K562 (cell line): ENCODE measurements around the gene TENM4. TPM values are rescaled to one million over a fixed set of nuclear protein-coding genes. Genes with fewer than 3 reads are reported as not detected.

Source experiments
- ATAC-seq: fragments of 200-7000 bp; cut with Tn5 transposase; 3 replicates; pipeline ENCODE4 v1.9.1; 2020; ENCODE audit warnings: moderate library complexity
- BruUV-seq: library from RNA; stranded (reverse); fragments of 400-500 nt; replicated peaks from 2 replicates; lab custom pipeline; 2021; lab: Mats Ljungman, UMichigan
- CTCF ChIA-PET: fragments of 300-600 bp; formaldehyde crosslinking; extraction: SDS; loops from one replicate; lab custom pipeline; 2021; ENCODE audit warnings: low intra/inter-chr PET ratio; lab: Yijun Ruan, JAX
- POLR2A ChIA-PET: fragments of 300-600, 350-650 bp; sonication (Branson Sonifier 250); formaldehyde crosslinking; extraction: SDS; loops from one replicate; lab custom pipeline; 2021; ENCODE audit warnings: antibody characterized with exemption, inconsistent platforms; lab: Yijun Ruan, JAX
- DNase-seq, 4 experiments: peaks; one replicate each; pipeline versions ENCODE4 v3.0.0 to v3.0.0-alpha.2; 2011 to 2018; ENCODE audit warnings: low spot score in 3 of 4, mixed read lengths in 3 of 4; ENCODE audit errors: extremely low read depth in 1 of 4
- FAIRE-seq: peaks from 2 replicates; lab custom pipeline; 2011; peaks lifted over from hg19 to GRCh38; lab: Jason Lieb, UNC
- H2AFZ ChIP-seq: 2 replicates; pipeline ENCODE4 v1.6.0; 2011; ENCODE audit warnings: low read depth, low read length, control low read depth, inconsistent platforms
- H3K27ac ChIP-seq: fragments of 200-600 bp; 3 replicates; pipeline ENCODE4 v1.8.0; 2011; ENCODE audit warnings: low read depth, mild to moderate bottlenecking, control low read depth, inconsistent platforms, low read length, moderate library complexity, mixed read lengths; ENCODE audit errors: extremely low read depth
- H3K27me3 ChIP-seq, 2 experiments: fragments of 300-600 bp in 1 of 2; 2 replicates in 1 of 2; 3 replicates in 1 of 2; pipeline versions ENCODE4 v1.6.0 to v1.8.0; 2011; ENCODE audit warnings: inconsistent platforms in 2 of 2, low read length in 2 of 2, mild to moderate bottlenecking in 1 of 2, mixed read lengths in 1 of 2, moderate library complexity in 1 of 2; ENCODE audit not compliant: control insufficient read depth in 2 of 2, insufficient read depth in 2 of 2
- H3K36me3 ChIP-seq: fragments of 300-600 bp; 3 replicates; pipeline ENCODE4 v1.8.0; 2011; ENCODE audit warnings: mild to moderate bottlenecking, low read length, inconsistent platforms; ENCODE audit not compliant: control insufficient read depth, insufficient read depth
- H3K4me1 ChIP-seq, 2 experiments: fragments of 200-600 bp in 1 of 2; replicated peaks in 1 of 2; 2 replicates in 1 of 2; 3 replicates in 1 of 2; pipeline versions ENCODE4 v1.5.1 to v1.8.0; 2011; ENCODE audit warnings: inconsistent platforms in 2 of 2, low read length in 2 of 2, mild to moderate bottlenecking in 1 of 2, mixed read lengths in 1 of 2, moderate library complexity in 1 of 2; ENCODE audit not compliant: control insufficient read depth in 2 of 2, insufficient read depth in 2 of 2
- H3K4me2 ChIP-seq: 2 replicates; pipeline ENCODE4 v1.6.1; 2011; ENCODE audit warnings: low read length, control low read depth, inconsistent platforms, mixed read lengths; ENCODE audit not compliant: insufficient read depth
- H3K4me3 ChIP-seq: fragments of 200-600 bp; sonication (generic), shearing (Covaris generic); 2 replicates; pipeline ENCODE4 v1.5.1; 2016; ENCODE audit warnings: control low read depth, inconsistent platforms
- H3K79me2 ChIP-seq: fragments of 200-600 bp; 3 replicates; pipeline ENCODE4 v1.8.0; 2011; ENCODE audit warnings: low read length, inconsistent platforms; ENCODE audit not compliant: control insufficient read depth, insufficient read depth
- H3K9ac ChIP-seq, 2 experiments: 2 replicates each; pipeline versions ENCODE4 v1.6.0 to v1.6.1; 2011; ENCODE audit warnings: low read depth in 2 of 2, low read length in 2 of 2, control low read depth in 1 of 2, inconsistent platforms in 1 of 2, mild to moderate bottlenecking in 1 of 2, mixed read lengths in 1 of 2; ENCODE audit not compliant: insufficient read depth in 1 of 2
- H3K9me1 ChIP-seq: one replicate; pipeline ENCODE4 v1.6.0; 2011; ENCODE audit warnings: inconsistent platforms, mild to moderate bottlenecking, low read length, moderate library complexity; ENCODE audit not compliant: control insufficient read depth, insufficient read depth
- H3K9me3 ChIP-seq: replicated peaks from 2 replicates; pipeline ENCODE4 v1.5.1; 2011; ENCODE audit warnings: low read depth, low read length, inconsistent platforms; ENCODE audit not compliant: control insufficient read depth, insufficient read depth
- H4K20me1 ChIP-seq: replicated peaks from 2 replicates; pipeline ENCODE4 v1.6.1; 2011; ENCODE audit warnings: low read length, inconsistent platforms, mixed read lengths; ENCODE audit not compliant: control insufficient read depth, insufficient read depth
- ASH1L ChIP-seq: fragments of 450-650 bp; IDR thresholded peaks from 2 replicates; pipeline ENCODE4 v1.6.1; 2018; ENCODE audit warnings: borderline replicate concordance, mild to moderate bottlenecking, low read depth; ENCODE audit not compliant: partially characterized antibody
- CXXC5 ChIP-seq: fragments of 250-450 bp; sonication (Bioruptor Pico); IDR thresholded peaks from 2 replicates; pipeline ENCODE4 v1.8.0; 2022; ENCODE audit warnings: inconsistent platforms, mild to moderate bottlenecking, moderate library complexity
- HMG20A ChIP-seq: fragments of 450-650 bp; formaldehyde crosslinking; conservative IDR thresholded peaks from 2 replicates; pipeline ENCODE4 v1.4.0; 2020; ENCODE audit warnings: mild to moderate bottlenecking, mixed read lengths
- ILF3 ChIP-seq: fragments of 450-650 bp; IDR thresholded peaks from 2 replicates; pipeline ENCODE4 v1.6.1; 2018; ENCODE audit warnings: antibody characterized with exemption, mild to moderate bottlenecking, moderate library complexity, borderline replicate concordance
- MED1 ChIP-seq: sonication (generic); formaldehyde crosslinking; IDR thresholded peaks from 2 replicates; pipeline ENCODE4 v1.8.1; 2023; ENCODE audit warnings: missing genetic modification reagents, borderline replicate concordance
- RFX5 ChIP-seq: IDR thresholded peaks from 2 replicates; pipeline ENCODE4 v1.6.1; 2011; ENCODE audit warnings: low read depth, mild to moderate bottlenecking, improper control_type of control experiment, low read length
- SMARCA4 ChIP-seq: fragments of 450-650 bp; IDR thresholded peaks from 2 replicates; pipeline ENCODE4 v1.6.1; 2016
- THRB ChIP-seq: fragments of 450-650 bp; formaldehyde crosslinking; conservative IDR thresholded peaks from 2 replicates; pipeline ENCODE4 v1.4.0; 2022; ENCODE audit warnings: mild to moderate bottlenecking, missing genetic modification characterization
- WGBS: fragments of 100-300 bp; shearing (Covaris generic); methylation state at CpG from one replicate; pipeline ENCODE4 v1.1.6; 2016; ENCODE audit warnings: low coverage, mixed read lengths; ENCODE audit not compliant: insufficient coverage; ENCODE audit errors: missing lambda C conversion rate; 5-methylcytosine and 5-hydroxymethylcytosine counted together
- in situ Hi-C: fragments of 300-500 bp; cut with MboI; formaldehyde crosslinking; loops from 4 replicates; pipeline ENCODE4 v1.15.0; 2018; ENCODE audit warnings: inconsistent platforms, mixed read lengths
- intact Hi-C: fragments of 100-400 bp; cut with micrococcal nuclease; formaldehyde crosslinking; loops from 2 replicates; pipeline ENCODE4 v1.14.2; 2022
- polyA plus RNA-seq, 8 experiments: library from polyadenylated mRNA; depleted of rRNA in 4 of 8; stranded (reverse) in 5 of 8; unstranded in 3 of 8; fragments of >200 nt; fragmentation: Nextera tagmentation in 2 of 8; fragmentation: Illumina TruSeq in 1 of 8; extraction: Ambion mirVana in 2 of 8; extraction: Trizol in 1 of 8; gene quantifications; 2 replicates each; pipeline versions ENCODE4 v1.2.1 to v1.2.3, GENCODE V29; 2011 to 2014; ENCODE audit warnings: inconsistent platforms in 1 of 8, missing spikeins in 1 of 8
- total RNA-seq, 7 experiments: library from RNA; depleted of rRNA in 6 of 7; stranded (reverse); fragments of >200 nt in 6 of 7; fragmentation: Illumina TruSeq in 2 of 7; extraction: Trizol in 2 of 7; gene quantifications; 2 replicates each; pipeline versions ENCODE4 v1.2.1 to v1.2.3, GENCODE V29; 2011 to 2021; ENCODE audit warnings: low replicate concordance in 1 of 7

Gene TENM4
- total and polyA plus RNA-seq, 9 of the 15 experiments (the other 6 are each of a cell fraction or from before 2014, with no cell fraction given): 0.16 TPM; not detected in 8

GRCh38 chr11:78659326-78660270 is 781.2 kb downstream of the TENM4 start:
- in situ Hi-C loops (loop anchor here (10.0 kb wide), 1 partner anchor 1495 kb away; no protein-coding TSS in a partner anchor), intact Hi-C loops (no loop called here)
- BruUV-seq: no TSS peak
- no peaks in the 10 kb centered on the region for H3K36me3 ChIP-seq
- TF ChIP-seq THRB (CRISPR knock-in tag) (no peak), MED1 (CRISPR knock-in tag) (no peak), CXXC5 (CRISPR knock-in tag) (no peak), RFX5 (no peak), ASH1L (no peak), HMG20A (no peak), SMARCA4 (no peak), ILF3 (no peak)
- DNase-seq: no peak
- H4K20me1 ChIP-seq: no peaks in the 10 kb centered on the region
- no peak overlapping the region for H2AFZ ChIP-seq
- no peak overlapping the region for H3K9ac ChIP-seq
- H3K4me1 ChIP-seq: no peaks in the 10 kb centered on the region
- ATAC-seq: no peak
- H3K4me3 ChIP-seq: no peak overlapping the region
- ChIA-PET POLR2A (no interaction called here), CTCF (no interaction called here)
- no peak for FAIRE-seq
- H3K27me3 ChIP-seq: peaks cover 5 to 50% of the 10 kb centered on the region in 2 experiments; a peak in 3 of 5 replicates
- no peaks in the 10 kb centered on the region for H3K9me1 ChIP-seq
- no peak overlapping the region for H3K4me2 ChIP-seq
- H3K79me2 ChIP-seq: no peaks in the 10 kb centered on the region
- no peaks in the 10 kb centered on the region for H3K9me3 ChIP-seq
- 0% methylated on average over 11 of the region's 11 CpGs for WGBS
- H3K27ac ChIP-seq: no peak overlapping the region
